K562 (cell line): ENCODE results near the gene MYCBPAP. TPM values are rescaled to one million over a fixed set of nuclear protein-coding genes. Genes with fewer than 3 reads are reported as not detected.

Experiments used
- ATAC-seq: fragments of 200-7000 bp; cut with Tn5 transposase; 3 replicates; pipeline ENCODE4 v1.9.1; 2020; ENCODE audit warnings: moderate library complexity
- BruUV-seq: library from RNA; stranded (reverse); fragments of 400-500 nt; replicated peaks from 2 replicates; lab custom pipeline; 2021; lab: Mats Ljungman, UMichigan
- CTCF ChIA-PET: fragments of 300-600 bp; formaldehyde crosslinking; extraction: SDS; loops from one replicate; lab custom pipeline; 2021; ENCODE audit warnings: low intra/inter-chr PET ratio; lab: Yijun Ruan, JAX
- POLR2A ChIA-PET: fragments of 300-600, 350-650 bp; sonication (Branson Sonifier 250); formaldehyde crosslinking; extraction: SDS; loops from one replicate; lab custom pipeline; 2021; ENCODE audit warnings: antibody characterized with exemption, inconsistent platforms; lab: Yijun Ruan, JAX
- DNase-seq, 4 experiments: peaks; one replicate each; pipeline versions ENCODE4 v3.0.0 to v3.0.0-alpha.2; 2011 to 2018; ENCODE audit warnings: low spot score in 3 of 4, mixed read lengths in 3 of 4; ENCODE audit errors: extremely low read depth in 1 of 4
- FAIRE-seq: peaks from 2 replicates; lab custom pipeline; 2011; peaks lifted over from hg19 to GRCh38; lab: Jason Lieb, UNC
- H2AFZ ChIP-seq: 2 replicates; pipeline ENCODE4 v1.6.0; 2011; ENCODE audit warnings: low read depth, low read length, control low read depth, inconsistent platforms
- H3K27ac ChIP-seq: fragments of 200-600 bp; 3 replicates; pipeline ENCODE4 v1.8.0; 2011; ENCODE audit warnings: low read depth, mild to moderate bottlenecking, control low read depth, inconsistent platforms, low read length, moderate library complexity, mixed read lengths; ENCODE audit errors: extremely low read depth
- H3K27me3 ChIP-seq, 2 experiments: fragments of 300-600 bp in 1 of 2; 2 replicates in 1 of 2; 3 replicates in 1 of 2; pipeline versions ENCODE4 v1.6.0 to v1.8.0; 2011; ENCODE audit warnings: inconsistent platforms in 2 of 2, low read length in 2 of 2, mild to moderate bottlenecking in 1 of 2, mixed read lengths in 1 of 2, moderate library complexity in 1 of 2; ENCODE audit not compliant: control insufficient read depth in 2 of 2, insufficient read depth in 2 of 2
- H3K36me3 ChIP-seq: fragments of 300-600 bp; 3 replicates; pipeline ENCODE4 v1.8.0; 2011; ENCODE audit warnings: mild to moderate bottlenecking, low read length, inconsistent platforms; ENCODE audit not compliant: control insufficient read depth, insufficient read depth
- H3K4me1 ChIP-seq, 2 experiments: fragments of 200-600 bp in 1 of 2; replicated peaks in 1 of 2; 2 replicates in 1 of 2; 3 replicates in 1 of 2; pipeline versions ENCODE4 v1.5.1 to v1.8.0; 2011; ENCODE audit warnings: inconsistent platforms in 2 of 2, low read length in 2 of 2, mild to moderate bottlenecking in 1 of 2, mixed read lengths in 1 of 2, moderate library complexity in 1 of 2; ENCODE audit not compliant: control insufficient read depth in 2 of 2, insufficient read depth in 2 of 2
- H3K4me2 ChIP-seq: 2 replicates; pipeline ENCODE4 v1.6.1; 2011; ENCODE audit warnings: low read length, control low read depth, inconsistent platforms, mixed read lengths; ENCODE audit not compliant: insufficient read depth
- H3K4me3 ChIP-seq: fragments of 200-600 bp; sonication (generic), shearing (Covaris generic); 2 replicates; pipeline ENCODE4 v1.5.1; 2016; ENCODE audit warnings: control low read depth, inconsistent platforms
- H3K79me2 ChIP-seq: fragments of 200-600 bp; 3 replicates; pipeline ENCODE4 v1.8.0; 2011; ENCODE audit warnings: low read length, inconsistent platforms; ENCODE audit not compliant: control insufficient read depth, insufficient read depth
- H3K9ac ChIP-seq, 2 experiments: 2 replicates each; pipeline versions ENCODE4 v1.6.0 to v1.6.1; 2011; ENCODE audit warnings: low read depth in 2 of 2, low read length in 2 of 2, control low read depth in 1 of 2, inconsistent platforms in 1 of 2, mild to moderate bottlenecking in 1 of 2, mixed read lengths in 1 of 2; ENCODE audit not compliant: insufficient read depth in 1 of 2
- H3K9me1 ChIP-seq: one replicate; pipeline ENCODE4 v1.6.0; 2011; ENCODE audit warnings: inconsistent platforms, mild to moderate bottlenecking, low read length, moderate library complexity; ENCODE audit not compliant: control insufficient read depth, insufficient read depth
- H3K9me3 ChIP-seq: replicated peaks from 2 replicates; pipeline ENCODE4 v1.5.1; 2011; ENCODE audit warnings: low read depth, low read length, inconsistent platforms; ENCODE audit not compliant: control insufficient read depth, insufficient read depth
- H4K20me1 ChIP-seq: replicated peaks from 2 replicates; pipeline ENCODE4 v1.6.1; 2011; ENCODE audit warnings: low read length, inconsistent platforms, mixed read lengths; ENCODE audit not compliant: control insufficient read depth, insufficient read depth
- CHD4 ChIP-seq: fragments of 200-600 bp; sonication (generic); IDR thresholded peaks from 3 replicates; pipeline ENCODE4 v1.6.1; 2012; ENCODE audit warnings: low read depth, mild to moderate bottlenecking, mixed read lengths, low read length, inconsistent platforms; ENCODE audit not compliant: insufficient read depth, insufficient replicate concordance, poor library complexity, severe bottlenecking
- MYBL2 ChIP-seq, 2 experiments: fragments of 450-650 bp in 1 of 2; sonication (generic) in 1 of 2; formaldehyde crosslinking in 1 of 2; IDR thresholded peaks; 2 replicates each; pipeline versions ENCODE4 v1.6.1 to v1.8.1; 2017 to 2022; ENCODE audit warnings: borderline replicate concordance in 1 of 2, inconsistent platforms in 1 of 2, low read depth in 1 of 2, mild to moderate bottlenecking in 1 of 2, missing genetic modification reagents in 1 of 2, moderate library complexity in 1 of 2
- PREB ChIP-seq: sonication (generic); formaldehyde crosslinking; IDR thresholded peaks from 2 replicates; pipeline ENCODE4 v1.8.1; 2023; ENCODE audit warnings: mild to moderate bottlenecking, missing genetic modification reagents
- RBM25 ChIP-seq: fragments of 200-400 bp; formaldehyde crosslinking; IDR thresholded peaks from 2 replicates; pipeline ENCODE4 v1.6.1; 2018; ENCODE audit warnings: low read length, low read depth, moderate library complexity; ENCODE audit not compliant: severe bottlenecking
- TEAD1 ChIP-seq, 2 experiments: fragments of 450-650 bp in 1 of 2; sonication (generic) in 1 of 2; formaldehyde crosslinking; IDR thresholded peaks; 2 replicates each; pipeline versions ENCODE4 v1.4.0 to v1.8.0; 2020 to 2022; ENCODE audit warnings: mild to moderate bottlenecking in 2 of 2, missing genetic modification reagents in 1 of 2
- WGBS: fragments of 100-300 bp; shearing (Covaris generic); methylation state at CpG from one replicate; pipeline ENCODE4 v1.1.6; 2016; ENCODE audit warnings: low coverage, mixed read lengths; ENCODE audit not compliant: insufficient coverage; ENCODE audit errors: missing lambda C conversion rate; 5-methylcytosine and 5-hydroxymethylcytosine counted together
- in situ Hi-C: fragments of 300-500 bp; cut with MboI; formaldehyde crosslinking; loops from 4 replicates; pipeline ENCODE4 v1.15.0; 2018; ENCODE audit warnings: inconsistent platforms, mixed read lengths
- intact Hi-C: fragments of 100-400 bp; cut with micrococcal nuclease; formaldehyde crosslinking; loops from 2 replicates; pipeline ENCODE4 v1.14.2; 2022
- polyA plus RNA-seq, 8 experiments: library from polyadenylated mRNA; depleted of rRNA in 4 of 8; stranded (reverse) in 5 of 8; unstranded in 3 of 8; fragments of >200 nt; fragmentation: Nextera tagmentation in 2 of 8; fragmentation: Illumina TruSeq in 1 of 8; extraction: Ambion mirVana in 2 of 8; extraction: Trizol in 1 of 8; gene quantifications; 2 replicates each; pipeline versions ENCODE4 v1.2.1 to v1.2.3, GENCODE V29; 2011 to 2014; ENCODE audit warnings: inconsistent platforms in 1 of 8, missing spikeins in 1 of 8
- total RNA-seq, 7 experiments: library from RNA; depleted of rRNA in 6 of 7; stranded (reverse); fragments of >200 nt in 6 of 7; fragmentation: Illumina TruSeq in 2 of 7; extraction: Trizol in 2 of 7; gene quantifications; 2 replicates each; pipeline versions ENCODE4 v1.2.1 to v1.2.3, GENCODE V29; 2011 to 2021; ENCODE audit warnings: low replicate concordance in 1 of 7

The MYCBPAP gene
- total and polyA plus RNA-seq, 9 of the 15 experiments (the other 6 are each of a cell fraction or from before 2014, with no cell fraction given): not detected

GRCh38 chr17:50506298-50506697 lies 1.9 kb upstream of the MYCBPAP start:
- intact Hi-C loops (no loop called here), in situ Hi-C loops (no loop called here)
- Histone ChIP-seq H3K4me1 (peaks cover 0 to 9% of the 10 kb centered on the region in 2 experiments; a peak in 1 of 5 replicates), H3K27me3 (peaks cover 27 to 61% of the 10 kb centered on the region in 2 experiments), H2AFZ (no peak overlapping the region), H3K4me3 (no peak overlapping the region), H3K9ac (peak overlapping the region in 1 of 2 experiments; percentile 15; a peak in 1 of 4 replicates), H3K79me2 (no peaks in the 10 kb centered on the region), H3K9me3 (no peaks in the 10 kb centered on the region), H3K27ac (no peak overlapping the region), H3K9me1 (no peaks in the 10 kb centered on the region), H4K20me1 (0 out of 2 replicates have a peak, but pooled peaks cover under 1% of the 10 kb centered on the region), H3K4me2 (no peak overlapping the region), H3K36me3 (no peaks in the 10 kb centered on the region)
- 22% methylated on average over 7 of the region's 7 CpGs for WGBS
- no peak for ATAC-seq
- no TSS peak for BruUV-seq
- TF ChIP-seq RBM25 (peak; percentile 4), CHD4 (no peak), PREB (no peak), TEAD1 (CRISPR knock-in tag; IDR thresholded peaks at IDR 0.05) (no peak), MYBL2 (IDR thresholded peaks at IDR 0.05; ENCODE audit: low read depth) (no peak), MYBL2 (CRISPR knock-in tag; IDR thresholded peaks at IDR 0.05; ENCODE audit: borderline replicate concordance) (no peak)
- ChIA-PET CTCF (no interaction called here), POLR2A (interaction anchor here (0.6 to 1.5 kb wide), 3 partner anchors 10 to 493 kb away, joined by 3 to 4 read pairs (median 3); no protein-coding TSS in a partner anchor)
- no peak for DNase-seq
- no peak for FAIRE-seq
